HS-27A (cell line): ENCODE data around the gene CRNKL1.

Experiments
- DNase-seq: peaks from one replicate; pipeline ENCODE4 v3.0.0-alpha.2; 2012; ENCODE audit warnings: low read depth, missing footprints

Gene CRNKL1

GRCh38 chr20:20052074-20052970, at the start of gene CRNKL1, which contains the start of gene CFAP61:
Gene CRNKL1 (minus strand): TSS chr20:20052466. CDS start chr20:20052342, 124 bp downstream.
Gene CFAP61 (plus strand): TSS chr20:20052532. CDS start chr20:20056654, 4,122 bp downstream.
- DNase-seq = peak; percentile 96

- no peak for DNase-seq
These were observed 48.6 kb upstream of the CRNKL1 start for GRCh38 chr20:20100881-20101280.

DNA sequence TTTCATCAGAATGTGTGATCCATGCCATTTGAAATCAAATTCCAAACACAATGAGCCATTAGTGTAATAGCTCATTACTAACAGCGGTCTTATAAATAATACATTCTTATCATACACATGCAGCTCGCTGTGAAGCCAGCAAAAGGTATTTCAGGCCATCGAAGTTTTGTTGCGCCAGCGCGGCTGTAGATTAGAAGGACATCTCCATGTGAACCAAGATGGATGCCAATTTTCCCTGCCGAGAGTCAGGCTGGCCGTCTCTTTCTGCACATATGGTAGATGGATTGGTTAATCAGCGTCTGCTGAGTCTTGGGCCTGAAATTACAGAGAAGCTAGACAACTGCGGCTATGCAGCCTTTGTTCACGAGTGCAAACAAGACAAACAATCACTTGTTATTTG, 44.2 kb upstream of the CRNKL1 start:
- DNase-seq = no peak

GRCh38 chr20:20095114-20095872, 43.0 kb upstream of the CRNKL1 start:
- no peak for DNase-seq

DNA sequence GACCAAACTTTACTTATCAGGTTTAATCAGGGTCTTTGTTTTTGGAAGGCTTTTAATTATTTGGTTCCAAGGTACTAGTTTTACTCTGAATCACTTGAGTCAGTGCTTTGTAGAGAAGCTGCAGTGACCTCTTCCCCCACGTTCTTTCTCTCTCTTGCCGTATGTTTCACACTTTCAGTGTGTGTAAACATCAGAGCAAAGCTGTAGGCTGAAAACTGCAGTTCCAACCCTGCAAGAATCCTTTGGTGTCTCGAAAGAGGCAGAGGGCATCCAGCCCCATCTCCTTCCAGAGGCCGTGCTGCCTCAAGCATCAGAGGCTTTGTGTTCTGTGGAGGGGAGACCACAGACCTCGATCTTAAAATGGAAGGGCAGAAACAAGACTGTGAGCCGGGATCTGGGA, 42.1 kb upstream of the CRNKL1 start:
- DNase-seq = no peak

- no peak for DNase-seq
These were observed 40.6 kb upstream of the CRNKL1 start for GRCh38 chr20:20092827-20093226.

DNA sequence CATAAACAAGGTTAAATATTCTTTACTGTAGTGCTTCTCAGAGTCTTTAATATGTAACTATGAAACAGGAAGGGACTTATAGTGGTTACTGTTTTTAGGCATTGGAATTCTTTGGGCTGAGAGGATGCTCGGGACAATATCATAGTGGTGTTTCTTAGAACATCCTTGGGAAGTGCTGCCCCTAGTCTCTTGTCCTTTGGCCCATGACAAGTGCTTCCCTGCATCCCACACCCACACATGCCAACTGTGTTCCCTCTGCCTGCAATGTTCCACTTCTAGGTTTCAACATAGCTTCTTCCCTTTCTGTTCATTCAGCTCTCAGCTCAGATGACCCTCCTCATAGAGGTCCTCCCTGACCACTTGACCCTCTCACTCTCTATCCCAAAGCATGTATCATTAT, 37.7 kb upstream of the CRNKL1 start:
- DNase-seq = no peak

DNA sequence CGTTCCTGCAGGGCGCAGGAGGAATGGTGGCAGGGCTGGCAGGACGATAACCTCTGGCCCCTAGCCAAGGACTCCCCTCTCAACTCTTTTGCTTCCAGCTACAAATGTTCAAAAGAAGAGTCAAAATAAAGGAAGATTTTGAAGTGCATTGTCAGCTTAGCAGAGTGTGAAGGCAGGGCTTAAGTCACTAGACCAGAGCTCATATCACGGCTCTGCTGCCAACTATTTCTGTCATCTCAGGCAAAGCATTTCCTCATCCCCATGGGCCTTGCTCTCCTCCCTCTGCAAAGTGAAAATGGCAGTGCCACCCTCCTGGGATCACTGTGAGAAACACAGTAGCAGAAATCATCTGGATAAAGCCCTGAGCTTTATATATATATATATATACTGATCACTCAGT, 36.8 kb upstream of the CRNKL1 start:
- no peak for DNase-seq

- DNase-seq = no peak
These were observed 33.5 kb upstream of the CRNKL1 start for GRCh38 chr20:20085812-20086211.

DNA sequence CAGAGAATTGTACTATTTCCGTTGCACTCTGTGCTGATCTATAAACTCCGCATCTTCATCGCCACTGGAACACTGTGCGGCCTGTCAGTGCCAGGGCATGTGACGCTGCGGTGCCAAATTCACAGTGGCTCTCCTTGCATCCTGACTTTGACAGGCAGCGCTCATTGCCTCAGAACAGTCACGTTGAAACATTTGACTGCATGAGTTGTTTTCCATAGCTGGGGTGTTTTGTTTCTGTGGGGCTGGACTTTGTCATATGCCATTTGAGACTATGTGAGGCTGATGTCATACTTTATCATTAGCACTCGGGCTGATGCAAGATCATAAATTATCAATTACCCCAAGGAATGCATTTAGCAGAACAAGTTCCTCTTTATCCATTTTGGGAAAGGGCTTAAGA, 32.8 kb upstream of the CRNKL1 start:
- no peak for DNase-seq

DNA sequence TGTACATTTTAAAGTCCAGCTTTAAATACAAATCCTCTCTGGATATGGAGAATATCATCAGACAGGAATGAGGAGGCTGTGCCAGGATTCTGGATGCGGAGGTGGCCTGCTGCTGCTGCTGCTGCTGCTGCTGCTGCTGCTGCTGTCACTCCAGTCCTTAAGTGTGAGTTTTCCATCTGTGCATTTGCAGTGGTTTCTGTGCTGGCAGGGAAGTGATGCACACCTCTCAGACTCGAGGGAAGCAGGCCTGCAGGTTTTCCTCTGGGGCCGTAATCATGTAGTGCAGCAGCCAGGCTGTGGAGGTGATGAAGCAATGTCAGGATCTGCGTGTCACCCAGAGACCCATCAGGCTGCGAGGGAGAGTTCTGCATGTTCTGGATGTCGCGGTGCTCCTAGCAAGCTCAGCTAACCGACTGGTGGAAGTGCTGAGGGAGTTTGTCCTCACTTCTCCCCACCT, 32.1 kb upstream of the CRNKL1 start:
- DNase-seq = no peak

GRCh38 chr20:20083807-20084206, 31.5 kb upstream of the CRNKL1 start:
- no peak for DNase-seq

- DNase-seq = no peak
These were observed 27.0 kb upstream of the CRNKL1 start for GRCh38 chr20:20079102-20079784.

GRCh38 chr20:20078041-20078440, 25.8 kb upstream of the CRNKL1 start:
- no peak for DNase-seq

DNA sequence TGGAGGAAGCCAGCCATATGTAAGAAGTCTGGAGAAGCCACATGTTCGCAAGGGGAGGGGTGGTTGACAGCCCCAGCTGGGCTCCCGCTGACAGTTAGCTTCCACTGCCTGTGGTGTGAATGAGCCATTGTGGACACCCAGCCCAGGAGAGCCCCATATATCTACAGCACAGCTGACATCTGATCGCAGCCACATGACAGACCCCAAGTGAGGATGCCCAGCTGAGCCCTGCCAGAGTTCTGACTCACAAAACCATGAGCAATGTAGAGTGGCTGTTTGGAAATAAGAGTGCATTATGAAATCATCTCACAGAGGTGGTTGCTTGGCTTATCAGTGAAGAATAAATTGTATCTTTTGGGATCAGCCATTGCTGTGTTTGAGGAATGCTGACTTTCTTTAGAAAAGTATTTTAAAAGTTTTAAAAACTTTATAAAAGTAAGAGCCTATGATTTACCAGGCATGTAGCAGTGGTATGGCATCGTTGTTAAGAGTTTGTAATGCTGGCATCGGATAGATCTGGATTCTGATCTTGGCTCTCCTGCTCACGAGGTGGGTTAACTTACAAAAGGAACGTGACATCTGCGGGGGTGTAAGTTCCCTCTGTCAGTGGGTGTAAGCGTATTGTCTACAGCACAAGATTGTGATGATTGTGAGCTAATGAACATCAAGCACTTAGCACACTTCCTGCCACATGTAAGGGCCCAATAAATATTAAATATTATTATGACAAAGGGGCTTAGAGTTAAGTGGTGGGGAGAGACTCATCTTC, 24.2 kb upstream of the CRNKL1 start:
- DNase-seq = no peak

GRCh38 chr20:20075032-20075431, 22.8 kb upstream of the CRNKL1 start:
- DNase-seq = no peak

GRCh38 chr20:20073801-20074371, 21.6 kb upstream of the CRNKL1 start:
- no peak for DNase-seq

- no peak for DNase-seq
These were observed 18.8 kb upstream of the CRNKL1 start for GRCh38 chr20:20070871-20071726.

- DNase-seq = no peak
These were observed 13.1 kb upstream of the CRNKL1 start for GRCh38 chr20:20065361-20065760.
